Endothelial cell of coronary artery (primary cell): ENCODE data around the gene SUPT6H. TPM values are rescaled to one million over a fixed set of nuclear protein-coding genes. Genes with fewer than 3 reads are reported as not detected.

Experiments
- total RNA-seq: library from RNA; depleted of rRNA; stranded (reverse); fragments of >200 nt; gene quantifications from 2 replicates; pipeline ENCODE4 v1.2.3, GENCODE V29; 2014

SUPT6H gene
- total RNA-seq = 43.0 and 53.9 TPM in 2 replicates

GRCh38 chr17:28661635-28662526 is at the start of gene SUPT6H, which contains the start of gene SDF2:
TSS of gene SUPT6H (plus strand) at chr17:28662205. CDS start at chr17:28673402, 11,197 bp downstream.
TSS of gene SDF2 (minus strand) at chr17:28661906. CDS start at chr17:28661876, 30 bp downstream.

GRCh38 chr17:28613931-28614381 is 48.0 kb upstream of the SUPT6H start, which contains the start of gene RSKR:
TSS of gene RSKR (minus strand) at chr17:28614185. CDS start at chr17:28614161, 24 bp downstream.

GRCh38 chr17:28644787-28645575 is 17.0 kb upstream of the SUPT6H start, which contains the start of gene BLTP2:
TSS of gene BLTP2 (minus strand) at chr17:28645158. CDS start at chr17:28645056, 102 bp downstream.

GRCh38 chr17:28711723-28712031 is 49.7 kb downstream of the SUPT6H start, which contains the start of gene PROCA1:
TSS of gene PROCA1 (minus strand) at chr17:28711888. CDS start at chr17:28711660, 228 bp downstream.

GRCh38 chr17:28717578-28718332 is 55.8 kb downstream of the SUPT6H start, which contains the start of gene RAB34:
TSS of gene RAB34 (minus strand) at chr17:28717868. CDS start at chr17:28717266, 602 bp downstream.

GRCh38 chr17:28726226-28726626 is 64.2 kb downstream of the SUPT6H start, which contains the start of gene TLCD1:
TSS of gene TLCD1 (minus strand) at chr17:28726233. CDS start at chr17:28726097, 136 bp downstream.

GRCh38 chr17:28728364-28729200 is 66.6 kb downstream of the SUPT6H start, which contains the start of gene NEK8:
TSS of gene NEK8 (plus strand) at chr17:28728788. CDS start at chr17:28728814, 26 bp downstream.

GRCh38 chr17:28743243-28744103 is 81.5 kb downstream of the SUPT6H start, which contains the start of gene TRAF4:
TSS of gene TRAF4 (plus strand) at chr17:28744011. CDS start at chr17:28744113, 102 bp downstream.

Other genes with a start within 250 kb of the SUPT6H start
- gene SLC13A2, start 188.6 kb upstream of the SUPT6H start, total RNA-seq = not detected in 2 replicates
- not detected in 2 replicates for gene FOXN1, start 155.9 kb upstream of the SUPT6H start, total RNA-seq
- 17.1 and 20.6 TPM in 2 replicates for gene UNC119, start 109.6 kb upstream of the SUPT6H start, total RNA-seq
- 36.9 and 56.0 TPM in 2 replicates for gene PIGS, start 90.7 kb upstream of the SUPT6H start, total RNA-seq
- gene ALDOC, start 85.3 kb upstream of the SUPT6H start, total RNA-seq = 13.5 and 37.7 TPM in 2 replicates
- gene SPAG5, start 63.2 kb upstream of the SUPT6H start, total RNA-seq = 14.8 and 35.4 TPM in 2 replicates
- gene RSKR, start 48.0 kb upstream of the SUPT6H start, total RNA-seq = 4.3 and 5.6 TPM in 2 replicates
- gene BLTP2, start 17.0 kb upstream of the SUPT6H start, total RNA-seq = 193 and 195 TPM in 2 replicates
- gene SDF2, start 299 bp upstream of the SUPT6H start, total RNA-seq = 67.7 and 70.2 TPM in 2 replicates
- 0.81 and 0.94 TPM in 2 replicates for gene PROCA1, start 49.7 kb downstream of the SUPT6H start, total RNA-seq
- 47.1 and 74.8 TPM in 2 replicates for gene RAB34, start 55.7 kb downstream of the SUPT6H start, total RNA-seq
- gene RPL23A, start 57.8 kb downstream of the SUPT6H start, total RNA-seq = 1,119 and 1,150 TPM in 2 replicates
- gene TLCD1, start 64.0 kb downstream of the SUPT6H start, total RNA-seq = 1.3 and 1.7 TPM in 2 replicates
- 1.1 and 2.4 TPM in 2 replicates for gene NEK8, start 66.6 kb downstream of the SUPT6H start, total RNA-seq
- gene TRAF4, start 81.8 kb downstream of the SUPT6H start, total RNA-seq = 35.3 and 40.6 TPM in 2 replicates
- gene FAM222B, start 180.6 kb downstream of the SUPT6H start, total RNA-seq = 3.2 and 6.3 TPM in 2 replicates
- gene ERAL1, start 192.8 kb downstream of the SUPT6H start, total RNA-seq = 21.7 and 23.3 TPM in 2 replicates
- 59.1 and 62.1 TPM in 2 replicates for gene FLOT2, start 235.5 kb downstream of the SUPT6H start, total RNA-seq
- 3.1 and 5.2 TPM in 2 replicates for gene DHRS13, start 240.9 kb downstream of the SUPT6H start, total RNA-seq